Endothelial cell of umbilical vein (primary cell): ENCODE results near the gene KLF1. TPM values are rescaled to one million over a fixed set of nuclear protein-coding genes. Genes with fewer than 3 reads are reported as not detected.
"Not testable (repeated sequence)": the region's sequence is repeated elsewhere in the genome, so short reads cannot be mapped to it uniquely, and the experiment has no call there.

ENCODE experiments used
- BruUV-seq: library from RNA; stranded (reverse); fragments of 400-500 nt; replicated peaks from 2 replicates; lab custom pipeline; 2021; lab: Mats Ljungman, UMichigan
- CTCF ChIA-PET: fragments of 300-600, 350-600 bp; sonication (Branson Sonifier 250); formaldehyde crosslinking; loops from one replicate; lab custom pipeline; 2021; ENCODE audit warnings: antibody characterized with exemption, inconsistent platforms; lab: Charles Lee
- POLR2A ChIA-PET: fragments of 300-600, 350-600 bp; sonication (Branson Sonifier 250); formaldehyde crosslinking; loops from one replicate; lab custom pipeline; 2021; ENCODE audit warnings: antibody characterized with exemption, inconsistent platforms; lab: Charles Lee
- DNase-seq: peaks from one replicate; pipeline ENCODE4 v3.0.0-alpha.2; 2011; ENCODE audit warnings: low read depth, low spot score
- FAIRE-seq: peaks from 2 replicates; lab custom pipeline; 2011; peaks lifted over from hg19 to GRCh38; lab: Jason Lieb, UNC
- H2AFZ ChIP-seq: 2 replicates; pipeline ENCODE4 v1.6.0; 2012; ENCODE audit warnings: low read depth, low read length, control low read depth, inconsistent platforms
- H3K27ac ChIP-seq: 2 replicates; pipeline ENCODE4 v1.5.1; 2011; ENCODE audit warnings: low read depth, mild to moderate bottlenecking, control low read depth, low read length, moderate library complexity; ENCODE audit not compliant: insufficient read depth
- H3K27me3 ChIP-seq, 2 experiments: 2 replicates each; pipeline versions ENCODE4 v1.6.0 to v1.6.1; 2011; ENCODE audit warnings: low read length in 2 of 2, mixed read lengths in 1 of 2; ENCODE audit not compliant: control insufficient read depth in 2 of 2, insufficient read depth in 2 of 2
- H3K36me3 ChIP-seq, 2 experiments: 2 replicates in 1 of 2; 3 replicates in 1 of 2; pipeline ENCODE4 v1.5.1; 2011; ENCODE audit warnings: low read length in 2 of 2, mild to moderate bottlenecking in 1 of 2, moderate library complexity in 1 of 2; ENCODE audit not compliant: control insufficient read depth in 2 of 2, insufficient read depth in 2 of 2; ENCODE audit errors: extremely low read depth in 1 of 2
- H3K4me1 ChIP-seq: 3 replicates; pipeline ENCODE4 v1.5.1; 2011; ENCODE audit warnings: mild to moderate bottlenecking, low read length; ENCODE audit not compliant: control insufficient read depth, insufficient read depth; ENCODE audit errors: extremely low read depth
- H3K4me2 ChIP-seq: 2 replicates; pipeline ENCODE4 v1.6.1; 2011; ENCODE audit warnings: low read length, control low read depth, mixed read lengths; ENCODE audit not compliant: insufficient read depth
- H3K4me3 ChIP-seq, 3 experiments: fragments of 200-600 bp in 1 of 3; sonication (generic), shearing (Covaris generic) in 1 of 3; replicated peaks in 1 of 3; 2 replicates each; pipeline ENCODE4 v1.5.1; 2011 to 2016; ENCODE audit warnings: control low read depth in 3 of 3, low read length in 3 of 3, mild to moderate bottlenecking in 2 of 3, inconsistent platforms in 1 of 3, low read depth in 1 of 3, moderate library complexity in 1 of 3; ENCODE audit not compliant: insufficient read depth in 1 of 3
- H3K79me2 ChIP-seq: 2 replicates; pipeline ENCODE4 v1.6.0; 2012; ENCODE audit warnings: low read length, inconsistent platforms; ENCODE audit not compliant: control insufficient read depth, insufficient read depth
- H3K9ac ChIP-seq: replicated peaks from 2 replicates; pipeline ENCODE3; 2011; ENCODE audit warnings: low read length, control low read depth; ENCODE audit not compliant: insufficient read depth; ENCODE audit errors: extremely low read depth
- H3K9me1 ChIP-seq: replicated peaks from 3 replicates; pipeline ENCODE4 v1.6.0; 2011; ENCODE audit warnings: mild to moderate bottlenecking, low read length; ENCODE audit not compliant: control insufficient read depth, insufficient read depth; ENCODE audit errors: extremely low read depth
- H3K9me3 ChIP-seq: replicated peaks from 2 replicates; pipeline ENCODE4 v1.5.1; 2012; ENCODE audit warnings: low read length, inconsistent platforms; ENCODE audit not compliant: control insufficient read depth, insufficient read depth
- H4K20me1 ChIP-seq: replicated peaks from 2 replicates; pipeline ENCODE3; 2011; ENCODE audit warnings: mild to moderate bottlenecking, low read length; ENCODE audit not compliant: control insufficient read depth, insufficient read depth; ENCODE audit errors: extremely low read depth
- CTCF ChIP-seq, 2 donors: IDR thresholded peaks; 1 replicate in 1 of 2; 2 replicates in 1 of 2; pipeline ENCODE4 v1.5.1; 2011; ENCODE audit warnings: low read length in 2 of 2, mild to moderate bottlenecking in 2 of 2, moderate library complexity in 2 of 2, control low read depth in 1 of 2, inconsistent platforms in 1 of 2, low read depth in 1 of 2; ENCODE audit not compliant: insufficient read depth in 1 of 2; ENCODE audit errors: extremely low read depth in 1 of 2
- POLR2AphosphoS5 ChIP-seq: IDR thresholded peaks from 2 replicates; pipeline ENCODE4 v1.6.1; 2012; ENCODE audit warnings: low read depth, mild to moderate bottlenecking, control low read depth, low read length, moderate library complexity; ENCODE audit not compliant: insufficient read depth
- dilution Hi-C: fragments of 300-500 bp; cut with MboI; formaldehyde crosslinking; loops from one replicate; pipeline ENCODE4 v1.15.0; 2019; ENCODE audit warnings: low sequenced_read_pairs; ENCODE audit not compliant: extremely low pct_ligation_motif_present
- intact Hi-C: fragments of 100-400 bp; cut with micrococcal nuclease; formaldehyde crosslinking; loops from one replicate; pipeline ENCODE4 v1.10.0; 2022
- polyA plus RNA-seq, 4 experiments: library from polyadenylated mRNA; depleted of rRNA in 3 of 4; stranded (reverse) in 3 of 4; unstranded in 1 of 4; fragments of >200 nt; gene quantifications; 2 replicates each; pipeline versions ENCODE4 v1.2.1 to v1.2.3, GENCODE V29; 2011 to 2012; ENCODE audit warnings: missing spikeins in 1 of 4
- total RNA-seq: library from RNA; stranded (reverse); gene quantifications from 2 replicates; pipeline ENCODE4 v1.2.3, GENCODE V29; 2021

Gene KLF1
- total and polyA plus RNA-seq, 2 donors (not counting 3 experiments of a cell fraction or from before 2014, with no cell fraction given), result not detected

GRCh38 chr19:12847159-12848139 lies 39.6 kb downstream of the KLF1 start:
- Histone ChIP-seq H2AFZ (peak overlapping the region; percentile 85), H4K20me1 (no peaks in the 10 kb centered on the region), H3K27me3 (no peaks in the 10 kb centered on the region), H3K9me1 (no peaks in the 10 kb centered on the region), H3K9me3 (no peaks in the 10 kb centered on the region), H3K79me2 (no peaks in the 10 kb centered on the region), H3K4me1 (peaks cover 2% of the 10 kb centered on the region), H3K4me2 (no peak overlapping the region), H3K27ac (no peak overlapping the region), H3K36me3 (no peaks in the 10 kb centered on the region), H3K9ac (no peak overlapping the region), H3K4me3 (no peak overlapping the region)
- BruUV-seq, result no TSS peak
- TF ChIP-seq CTCF (IDR thresholded peaks at IDR 0.05; ENCODE audit: extremely low read depth in 1 of 2, insufficient read depth in 1 of 2, low read depth in 1 of 2, low read length in 2 of 2), result peak; percentile 95 to 100
- TF ChIP-seq POLR2AphosphoS5, result no peak
- ChIA-PET POLR2A (interaction anchor here (0.6 to 0.7 kb wide), 2 partner anchors 79 to 1502 kb away, joined by 3 to 10 read pairs; no protein-coding TSS in a partner anchor), CTCF (interaction anchor here (0.5 to 9.5 kb wide), 51 partner anchors 10 to 1275 kb away, joined by 3 to 481 read pairs (median 4); partner anchors contain the start of genes DNASE2, GCDH, GET3 and HOOK2)
- FAIRE-seq (peak; percentile 90), DNase-seq (peak; percentile 72)
- intact Hi-C loops (loop anchor here (1.0 to 2.0 kb wide), 5 partner anchors 47 to 171 kb away; partner anchors contain the start of gene PRDX2), dilution Hi-C loops (no loop called here)

- DNase-seq, FAIRE-seq, dilution Hi-C loops, H2AFZ ChIP-seq, H3K4me3 ChIP-seq, H3K9me1 ChIP-seq, H3K9ac ChIP-seq, H4K20me1 ChIP-seq, BruUV-seq, H3K4me2 ChIP-seq, H3K79me2 ChIP-seq, H3K36me3 ChIP-seq, H3K27me3 ChIP-seq, H3K27ac ChIP-seq, H3K4me1 ChIP-seq, H3K9me3 ChIP-seq: not testable (repeated sequence)
- ChIA-PET CTCF (interaction anchor here (0.6 to 9.5 kb wide), 16 partner anchors 18 to 283 kb away, joined by 3 to 481 read pairs (median 20); partner anchors contain the start of genes DNASE2, GET3, PRDX2 and THSD8), POLR2A (interaction anchor here (0.6 kb wide), 1 partner anchor 1502 kb away, joined by 10 read pairs; no protein-coding TSS in a partner anchor)
- intact Hi-C loops, result loop anchor here (1.0 to 2.0 kb wide), 5 partner anchors 46 to 170 kb away; partner anchors contain the start of gene PRDX2
Observed at GRCh38 chr19:12846613-12847012, 40.4 kb downstream of the KLF1 start.
